ENCODE results near the gene RANBP1.
"Not testable (repeated sequence)": the region's sequence is repeated elsewhere in the genome, so short reads cannot be mapped to it uniquely, and the experiment has no call there.

RANBP1 gene

DNA sequence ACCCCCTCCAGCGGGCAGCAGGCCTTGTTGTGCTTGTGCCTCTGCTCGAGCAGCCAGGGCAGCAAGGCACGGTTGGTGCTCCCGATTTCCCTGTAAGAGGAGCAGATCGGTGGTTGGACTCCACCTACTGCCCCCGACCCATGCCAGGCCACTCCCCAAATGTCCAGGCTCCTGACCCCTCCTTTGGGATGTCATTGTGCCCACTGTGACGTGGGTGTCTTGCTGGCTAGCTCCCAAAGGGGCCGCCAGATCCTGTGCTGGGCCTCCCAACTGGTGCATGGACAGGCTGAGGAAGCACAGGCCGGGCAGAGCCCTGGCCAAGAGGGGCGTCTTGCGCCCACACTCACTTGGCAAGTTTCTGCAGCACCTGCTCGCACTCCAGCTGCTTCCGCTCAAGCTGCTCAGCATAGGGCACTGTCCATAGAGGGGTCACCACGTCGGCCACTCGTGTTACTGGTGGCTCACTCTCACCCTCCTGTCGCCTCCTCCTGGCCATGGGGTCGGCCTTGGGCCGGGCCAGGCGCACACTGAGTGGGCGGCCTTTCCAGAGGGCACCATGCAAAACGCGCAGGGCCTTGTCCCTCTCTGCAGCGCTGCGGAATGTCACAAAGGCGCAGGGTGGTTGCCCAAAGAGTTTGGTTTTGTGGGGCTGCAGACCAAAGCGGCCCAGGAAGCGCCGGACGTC is at the start of gene RANBP1:
Gene RANBP1, plus strand, starts transcription at position 414 of the 685 bp plus-strand sequence. Its CDS starts 81 bp downstream, at position 495.
- no peak for DNase-seq (ENCODE audit: low spot score)

DNA sequence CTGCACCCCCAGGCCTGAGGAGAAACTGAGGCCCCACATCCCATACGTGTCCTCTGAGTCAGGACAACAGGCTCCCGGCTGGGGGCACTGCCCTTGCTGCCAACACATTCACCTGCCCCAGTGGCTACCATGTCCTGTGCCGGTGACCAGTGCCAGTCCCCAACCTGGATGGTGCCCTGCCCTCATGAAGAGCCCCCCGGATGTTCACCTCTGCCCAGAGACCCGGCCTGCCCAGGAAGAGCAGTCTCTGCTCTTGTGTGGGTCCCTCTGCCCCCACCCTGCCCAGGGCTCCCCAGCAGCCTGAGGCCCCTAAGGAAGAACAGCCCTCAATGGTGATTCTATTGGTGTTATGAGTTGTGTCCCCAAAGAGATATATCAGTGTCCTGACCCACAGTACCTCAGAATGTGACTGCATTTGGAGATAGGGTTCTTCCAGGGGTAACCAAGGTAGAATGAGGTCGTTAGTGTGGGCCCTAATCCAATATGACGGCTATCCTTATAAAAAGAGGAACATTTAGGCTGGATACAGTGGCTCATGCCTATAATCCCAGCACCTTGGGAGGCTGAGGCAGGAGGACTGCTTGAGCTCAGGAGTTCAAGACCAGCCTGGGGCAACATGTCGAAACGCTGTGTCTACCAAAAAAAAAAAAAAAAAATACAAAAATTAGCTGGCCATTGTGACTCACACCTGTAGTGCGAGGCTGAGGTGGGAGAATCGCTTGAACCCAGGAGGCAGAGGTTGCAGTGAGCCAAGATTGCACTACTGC is 49.1 kb upstream of the RANBP1 start:
- no peak for DNase-seq (ENCODE audit: low spot score)

DNA sequence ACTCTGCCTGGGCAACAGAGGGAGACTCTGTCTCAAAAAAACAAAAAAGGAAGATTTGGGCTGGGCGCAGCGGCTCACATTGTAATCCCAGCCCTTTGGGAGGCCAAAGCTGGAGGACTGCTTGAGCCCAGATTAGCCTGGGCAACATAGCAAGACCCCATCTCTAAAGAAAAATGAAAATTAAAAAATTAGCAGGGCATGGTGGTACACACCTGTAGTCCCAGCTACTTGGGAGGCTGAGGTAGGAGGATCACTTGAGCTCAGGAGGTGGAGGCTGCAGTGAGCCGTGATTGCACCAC is 48.6 kb upstream of the RANBP1 start:
- DNase-seq (ENCODE audit: low spot score) = not testable (repeated sequence)

DNA sequence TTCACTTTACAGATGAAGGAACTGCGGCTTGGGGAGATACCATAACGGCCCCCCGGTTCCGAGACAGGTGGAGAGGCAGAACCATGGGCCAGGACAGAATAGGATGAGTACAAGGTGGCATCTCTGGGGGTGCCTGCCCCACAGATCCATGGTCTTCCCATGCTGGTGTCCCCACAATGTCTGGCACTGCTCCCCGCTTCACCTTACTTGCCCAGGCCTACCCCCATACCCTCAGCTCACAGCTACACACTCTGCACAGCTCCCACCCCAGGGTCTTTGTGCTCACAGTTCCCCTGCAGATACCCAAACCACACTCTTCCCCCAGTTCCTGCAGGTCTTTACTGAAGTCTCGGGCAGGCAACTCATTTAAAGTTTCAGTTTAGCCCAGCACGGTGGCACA is 47.3 kb upstream of the RANBP1 start:
- DNase-seq (ENCODE audit: low spot score) = no peak

DNA sequence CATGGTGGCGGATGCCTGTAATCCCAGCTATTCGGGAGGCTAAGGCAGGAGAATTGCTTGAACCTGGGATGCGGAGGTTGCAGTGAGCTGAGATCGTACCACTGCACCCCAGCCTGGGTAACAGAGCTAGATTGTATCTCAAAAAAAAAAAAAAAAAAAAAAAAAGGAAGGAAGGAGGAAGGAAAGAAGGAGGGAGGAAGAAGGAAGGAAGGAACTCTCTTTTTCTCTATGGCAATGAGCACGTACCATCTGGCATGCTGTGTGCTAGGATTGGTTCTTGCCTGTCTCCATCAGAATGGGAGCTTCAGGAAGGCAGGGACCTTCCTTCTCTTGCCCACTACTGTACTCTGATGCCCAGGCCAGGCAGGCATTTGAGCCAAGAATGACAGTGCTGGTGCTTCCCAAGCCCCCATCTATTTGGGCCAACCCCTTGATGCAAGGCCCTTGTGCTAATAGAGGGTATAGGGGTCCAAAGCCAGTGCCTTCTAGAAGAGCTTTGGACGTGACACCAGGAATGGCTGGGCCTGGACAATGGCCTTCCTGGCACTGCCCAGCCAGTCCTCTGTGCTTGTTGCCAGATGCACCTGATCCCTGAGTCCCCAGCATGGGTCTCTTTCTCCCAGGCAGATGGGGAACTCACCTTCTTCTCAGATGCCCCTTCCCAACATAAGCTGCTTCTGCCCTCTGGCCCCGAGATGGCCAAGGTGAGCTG is 46.4 kb upstream of the RANBP1 start:
- DNase-seq (ENCODE audit: low spot score) = no peak

DNA sequence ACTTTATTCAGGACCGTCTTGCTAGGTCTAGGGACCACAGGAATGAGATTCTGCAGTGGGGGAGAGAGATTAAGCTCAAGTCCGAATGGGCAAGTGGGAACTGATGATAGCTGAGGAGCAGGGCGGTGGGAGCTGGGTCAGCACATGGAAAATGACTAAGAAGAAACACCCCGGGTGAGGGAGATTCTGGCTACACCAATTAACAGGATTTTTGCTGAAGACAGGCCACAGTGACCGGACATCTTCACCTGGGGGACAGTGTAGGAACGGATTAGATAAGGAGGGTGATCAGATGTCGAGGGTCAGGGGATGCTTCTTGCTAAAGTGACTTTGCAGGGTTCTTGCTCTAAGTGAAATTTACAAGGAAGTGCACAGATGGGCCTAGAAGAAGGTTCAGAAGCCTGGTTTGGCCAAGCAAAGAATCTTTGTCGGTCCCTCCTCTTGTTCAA is 44.4 kb upstream of the RANBP1 start:
- no peak for DNase-seq (ENCODE audit: low spot score)

DNA sequence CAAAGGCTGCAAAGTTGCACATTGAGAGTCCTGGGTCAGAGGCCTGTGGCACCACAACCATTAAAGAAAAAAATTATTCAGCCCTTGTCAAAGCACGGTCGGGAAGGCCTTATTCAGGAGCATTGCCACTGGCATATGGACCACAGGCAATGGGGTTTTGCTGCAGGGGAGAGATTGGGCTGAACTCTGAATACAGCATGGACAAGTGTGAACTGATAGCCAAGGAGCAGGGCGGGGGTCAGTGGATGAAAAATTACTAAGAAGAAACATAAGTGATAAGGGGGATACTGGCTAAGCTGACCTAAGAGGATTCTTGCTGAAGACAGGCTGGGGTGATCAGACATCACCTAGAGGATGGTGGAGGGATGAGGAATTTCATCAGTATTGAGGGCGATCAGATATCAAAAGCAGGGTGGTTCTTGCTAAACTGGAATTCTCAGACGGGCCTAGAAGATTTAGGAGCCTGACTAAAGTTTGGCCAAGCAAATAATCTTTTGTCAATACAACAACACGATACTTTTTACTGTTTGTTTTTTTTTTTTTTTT is 39.2 kb upstream of the RANBP1 start:
- DNase-seq (ENCODE audit: low spot score) = no peak

DNA sequence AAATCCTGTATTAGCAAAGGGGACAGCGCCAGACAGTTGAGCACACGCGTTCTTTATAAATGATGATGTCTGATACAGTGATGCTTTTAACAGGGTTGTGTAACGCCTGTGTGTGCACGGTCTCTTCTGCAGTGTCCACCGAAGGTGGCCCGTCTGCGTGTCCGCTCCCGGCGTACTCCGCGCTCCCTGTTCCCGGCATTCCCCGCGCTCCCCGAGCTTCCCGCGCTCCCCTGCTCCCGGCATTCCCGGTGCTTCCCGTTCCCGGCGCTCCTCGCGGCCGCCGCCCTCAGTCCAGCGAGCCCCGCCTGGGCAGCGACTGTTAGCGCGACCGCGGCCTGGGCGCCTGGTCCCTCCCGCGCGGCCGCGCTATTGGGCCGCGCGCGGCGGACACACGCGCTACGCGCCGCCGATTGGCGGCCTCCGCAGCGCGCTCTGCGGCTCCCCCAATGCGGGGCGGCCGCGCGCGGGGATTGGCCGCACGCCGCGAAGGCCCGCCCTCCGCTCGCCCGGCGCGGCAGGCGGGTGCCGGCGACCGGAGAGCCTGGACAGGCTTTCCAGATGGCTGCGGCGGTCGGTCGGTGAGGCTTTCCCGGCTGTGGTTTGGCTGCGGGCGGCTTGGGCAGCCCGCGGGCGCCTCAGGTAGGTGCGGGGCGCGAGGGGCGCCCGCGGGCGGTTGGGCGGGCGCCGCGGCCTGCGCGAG is 36.0 kb upstream of the RANBP1 start, which contains the start of gene DGCR8:
Gene DGCR8, plus strand, starts transcription at position 497 of the 700 bp plus-strand sequence. CDS start 5,723 bp downstream, outside the sequence.
- DNase-seq (ENCODE audit: low spot score) = peak; percentile 94

DNA sequence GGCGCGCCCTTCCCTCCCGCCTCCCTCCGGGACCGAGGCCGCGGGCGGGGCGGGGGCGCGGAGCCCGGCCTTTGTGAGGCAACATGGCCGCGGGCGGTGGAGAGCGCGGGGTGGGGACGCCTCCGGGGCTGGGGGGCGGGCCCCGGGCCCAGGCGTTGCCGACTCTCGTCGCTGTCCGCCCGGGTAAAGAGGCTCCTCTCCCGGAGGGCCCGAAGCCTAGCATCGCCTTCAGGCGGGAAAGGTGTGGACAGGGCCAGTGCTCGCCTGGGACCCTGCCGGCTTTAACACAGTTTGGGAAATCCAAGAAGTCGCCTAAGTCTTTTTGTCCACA is 35.5 kb upstream of the RANBP1 start:
- no peak for DNase-seq (ENCODE audit: low spot score)

DNA sequence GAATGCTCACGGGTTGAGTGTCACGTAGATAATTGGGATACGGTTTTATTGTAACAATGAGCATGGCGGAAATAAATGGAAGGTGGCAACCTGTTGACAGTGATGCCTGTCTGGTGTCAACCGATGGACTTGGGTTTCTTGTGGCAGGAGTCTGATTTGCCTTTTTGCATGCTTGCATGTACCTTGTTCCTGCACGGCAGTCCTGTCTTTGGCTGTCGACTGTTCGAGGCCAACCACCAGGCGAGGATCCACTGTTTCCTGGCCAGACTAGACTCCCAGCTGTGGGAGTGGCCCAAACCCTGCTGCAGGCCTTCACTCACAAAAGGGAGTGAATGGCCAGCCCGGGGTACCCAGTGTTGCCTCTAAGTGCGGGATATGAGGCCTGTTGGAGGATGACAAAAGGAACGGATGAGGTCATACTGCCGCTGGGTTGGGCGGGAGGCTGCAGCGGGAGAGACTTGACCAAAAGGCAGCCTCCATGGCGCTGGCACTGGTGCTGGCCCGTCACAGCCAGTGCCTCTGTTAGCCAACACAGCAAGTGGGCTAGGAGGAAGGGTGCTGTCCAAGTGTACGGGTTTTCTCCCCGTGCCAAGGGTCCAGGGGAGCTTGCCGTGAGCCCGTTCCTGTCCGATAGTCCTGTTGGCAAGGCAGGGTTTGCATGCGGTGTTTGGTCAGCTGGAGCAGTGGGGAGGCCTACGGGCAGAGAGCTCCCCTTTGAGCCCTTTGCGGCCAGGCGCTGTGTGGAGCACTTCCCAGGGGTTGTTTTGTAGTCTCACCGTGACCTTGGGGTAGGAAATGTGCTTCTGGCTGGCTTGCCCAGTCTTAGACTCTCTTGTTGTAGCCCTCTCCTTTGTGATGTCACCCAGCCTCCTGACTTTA is 34.9 kb upstream of the RANBP1 start:
- DNase-seq (ENCODE audit: low spot score) = peak; percentile 11

DNA sequence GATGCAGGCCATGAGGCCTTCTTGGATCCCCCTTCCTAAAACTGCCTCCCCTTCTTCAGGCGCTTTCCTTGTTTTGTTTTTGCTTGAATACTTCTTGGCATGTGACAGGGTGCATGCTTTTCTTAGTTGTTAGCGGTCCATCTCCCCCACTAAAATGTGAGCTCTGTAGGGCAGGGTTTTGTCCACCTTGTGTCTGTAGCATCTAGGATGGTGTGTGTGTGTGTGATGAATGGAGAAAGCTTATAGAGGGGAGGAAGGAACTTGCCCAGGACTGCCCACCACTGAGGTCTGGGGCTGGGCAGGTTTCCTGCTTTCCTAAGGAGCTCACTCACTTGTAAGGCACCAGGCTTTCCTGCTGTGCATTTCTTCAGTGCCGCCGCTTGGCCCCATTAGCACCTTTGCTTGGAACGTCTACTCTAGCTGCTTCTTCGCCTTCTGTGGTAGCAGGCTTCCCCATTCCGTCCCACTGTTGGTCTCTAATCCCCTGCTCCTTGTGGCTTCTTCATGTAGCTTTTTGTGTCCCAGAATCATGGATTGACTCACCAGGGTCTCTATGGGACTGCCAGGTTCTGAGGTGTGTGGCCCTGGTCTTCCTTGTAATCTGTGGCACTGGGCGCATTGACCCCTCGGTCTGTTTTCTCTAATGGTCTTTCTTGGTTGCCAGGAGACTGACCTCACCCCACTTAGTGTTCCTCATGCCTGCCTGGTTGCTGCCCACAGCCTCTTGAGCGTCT is 32.6 kb upstream of the RANBP1 start:
- no peak for DNase-seq (ENCODE audit: low spot score)

DNA sequence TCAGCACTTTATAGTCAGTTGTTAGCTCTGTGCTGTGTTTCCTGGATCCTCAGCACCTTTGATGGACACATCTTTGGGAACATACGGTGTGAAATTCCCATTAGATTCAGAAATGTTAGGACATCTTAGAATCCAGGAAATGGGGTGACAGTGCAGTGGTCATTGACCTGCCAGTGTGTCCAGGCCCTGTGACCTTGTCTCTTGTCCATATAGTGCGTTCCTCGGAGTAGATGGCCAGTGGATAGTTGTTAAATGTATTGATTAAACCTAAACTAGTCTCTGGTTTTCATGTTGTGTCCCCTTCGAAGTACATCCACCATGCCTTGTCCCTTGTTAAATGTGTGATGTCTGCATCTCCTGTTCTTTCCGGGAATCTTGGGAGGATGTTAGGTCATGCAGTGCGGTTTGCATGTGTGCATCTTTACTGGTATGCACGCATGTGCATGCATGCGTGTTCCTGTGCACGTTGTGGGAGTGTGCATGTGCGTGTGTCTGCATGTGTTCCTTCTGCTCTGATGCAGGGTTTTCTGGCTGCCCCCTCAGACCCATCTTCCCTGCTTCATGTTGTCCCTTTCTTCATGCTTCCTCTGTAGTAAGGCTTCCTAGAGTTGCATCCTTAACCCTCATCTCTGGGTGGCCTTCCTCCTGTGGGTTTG is 31.9 kb upstream of the RANBP1 start:
- DNase-seq (ENCODE audit: low spot score) = no peak

DNA sequence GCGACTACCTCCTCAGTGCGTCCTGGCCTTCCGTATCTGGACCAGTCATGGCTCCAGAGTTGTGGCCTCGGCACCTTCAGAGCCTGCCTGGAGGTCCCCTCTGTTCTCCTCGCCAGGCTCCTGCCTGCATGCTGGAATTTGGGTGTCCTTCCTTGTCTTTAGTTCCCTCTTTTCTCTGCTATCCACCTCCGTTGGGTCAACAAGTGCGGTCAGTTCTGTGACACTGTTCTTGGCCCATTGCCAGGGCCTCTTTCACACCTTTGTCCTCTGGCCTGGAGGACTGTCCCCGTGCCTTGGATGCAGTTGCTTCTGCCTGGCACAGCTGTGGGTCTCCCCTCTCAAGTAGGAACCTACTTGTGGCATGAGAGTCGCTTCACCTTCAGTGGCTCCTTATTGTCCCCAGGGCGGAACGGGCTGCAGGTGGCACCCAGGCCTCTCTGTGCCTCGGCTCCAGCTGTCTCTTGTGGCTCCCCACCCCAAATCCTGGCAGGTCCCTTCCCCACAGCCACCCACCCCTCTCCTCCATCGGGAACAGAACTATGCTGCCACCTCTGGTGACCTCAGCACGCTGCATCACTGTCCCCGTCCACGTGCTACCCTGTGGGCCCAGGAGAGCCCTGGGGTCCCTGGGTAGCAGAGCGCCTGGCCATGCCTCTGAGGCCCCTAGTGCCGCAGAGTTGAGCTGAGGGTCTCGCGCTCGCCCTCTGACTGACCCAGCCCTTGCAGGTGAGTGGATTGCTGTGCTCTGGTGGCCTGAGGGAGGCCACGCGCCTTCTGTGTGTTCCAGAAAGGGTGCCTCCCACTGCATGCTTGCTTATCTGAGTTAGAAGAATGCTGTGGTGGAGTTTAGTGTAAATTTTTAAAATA is 31.1 kb upstream of the RANBP1 start:
- DNase-seq (ENCODE audit: low spot score) = no peak

DNA sequence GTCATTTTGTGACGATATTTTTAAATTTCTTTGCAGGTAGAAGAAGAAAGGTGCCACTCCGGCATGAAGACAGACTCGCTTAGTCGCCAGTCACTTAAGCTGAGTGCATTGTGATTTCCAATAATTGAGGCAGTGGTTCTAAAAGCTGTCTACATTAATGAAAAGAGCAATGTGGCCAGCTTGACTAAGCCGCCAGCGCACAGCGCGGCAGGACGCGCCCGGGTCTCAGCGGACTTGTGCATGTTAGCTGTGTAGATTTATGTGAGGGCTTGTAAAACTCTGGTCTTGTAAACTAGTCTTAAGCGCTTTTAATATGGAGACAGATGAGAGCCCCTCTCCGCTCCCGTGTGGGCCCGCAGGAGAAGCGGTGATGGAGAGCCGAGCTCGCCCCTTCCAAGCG is 30.3 kb upstream of the RANBP1 start:
- DNase-seq (ENCODE audit: low spot score) = no peak

DNA sequence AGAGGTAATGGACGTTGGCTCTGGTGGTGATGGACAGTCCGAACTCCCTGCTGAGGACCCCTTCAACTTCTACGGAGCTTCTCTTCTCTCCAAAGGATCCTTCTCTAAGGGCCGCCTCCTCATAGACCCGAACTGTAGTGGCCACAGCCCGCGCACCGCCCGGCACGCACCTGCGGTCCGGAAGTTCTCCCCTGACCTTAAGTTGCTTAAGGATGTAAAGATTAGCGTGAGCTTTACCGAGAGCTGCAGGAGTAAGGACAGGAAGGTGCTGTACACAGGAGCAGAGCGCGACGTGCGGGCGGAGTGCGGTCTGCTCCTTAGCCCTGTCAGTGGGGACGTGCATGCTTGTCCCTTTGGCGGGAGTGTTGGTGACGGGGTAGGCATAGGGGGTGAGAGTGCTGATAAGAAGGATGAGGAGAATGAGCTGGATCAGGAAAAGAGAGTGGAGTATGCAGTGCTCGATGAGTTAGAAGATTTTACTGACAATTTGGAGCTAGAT is 29.8 kb upstream of the RANBP1 start:
- DNase-seq (ENCODE audit: low spot score) = no peak

DNA sequence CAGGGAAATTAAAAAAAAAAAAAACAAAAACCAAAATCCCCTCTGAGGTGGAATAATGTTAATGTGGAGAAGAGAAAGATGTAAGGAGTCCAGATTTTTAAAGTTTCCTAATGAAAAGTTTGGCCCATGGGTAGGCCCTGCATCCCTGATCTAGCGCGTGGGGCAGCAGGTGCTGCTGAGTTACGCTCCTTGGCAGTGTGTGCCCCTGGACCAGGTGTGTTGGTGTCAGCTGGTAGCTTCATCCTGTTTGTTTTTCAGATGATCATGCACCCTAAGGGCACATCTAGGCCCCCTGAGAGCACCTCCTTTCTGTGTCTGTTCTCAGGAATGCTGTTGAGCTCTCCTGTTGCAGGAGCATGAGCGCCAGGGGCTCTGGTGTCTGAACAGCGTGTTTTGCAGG is 29.1 kb upstream of the RANBP1 start:
- no peak for DNase-seq (ENCODE audit: low spot score)

DNA sequence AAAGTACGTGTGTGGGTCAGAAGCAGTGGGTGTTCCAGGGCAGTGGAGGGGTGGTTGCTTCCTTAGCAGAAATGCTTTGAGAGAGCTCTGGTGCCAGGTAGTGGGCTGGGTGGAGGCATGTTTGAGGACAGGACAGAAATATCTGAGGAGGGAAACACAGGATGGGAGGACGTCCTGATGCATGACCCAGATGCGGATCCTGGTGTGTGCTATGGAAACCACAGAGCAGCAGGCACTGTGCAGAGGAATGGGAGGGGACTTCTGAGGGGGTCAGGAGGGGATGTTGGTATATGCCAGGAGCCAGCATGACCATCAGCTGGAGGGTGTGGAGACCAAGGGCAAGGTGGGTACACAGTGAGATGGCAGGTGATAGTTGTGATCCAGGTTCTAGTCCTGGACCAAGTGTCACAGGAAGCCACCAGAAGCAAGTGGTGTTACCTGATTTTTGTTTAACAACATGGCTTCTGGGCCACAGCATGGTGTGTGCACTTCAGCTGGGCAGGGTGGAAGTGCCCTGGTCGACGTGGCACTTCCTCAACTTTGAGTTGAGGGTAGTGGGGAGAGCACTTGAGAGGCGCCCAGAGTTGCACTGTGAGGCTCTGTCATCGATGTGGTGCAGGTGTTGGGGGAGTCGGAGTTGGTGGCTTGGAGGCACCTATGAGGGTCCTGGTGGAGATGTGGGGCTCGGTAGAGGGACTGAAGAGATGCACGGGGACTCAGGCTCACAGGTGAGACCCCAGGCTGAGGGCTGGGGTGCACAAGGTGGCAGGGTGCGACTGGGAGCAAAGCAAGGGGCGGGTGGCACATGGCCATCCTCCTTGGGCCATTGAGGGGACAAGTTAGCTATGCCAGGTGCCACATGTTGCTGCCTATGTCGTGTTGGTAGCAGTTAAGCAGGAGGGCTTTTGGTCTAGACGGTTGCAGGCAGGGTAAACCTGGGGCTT is 28.3 kb upstream of the RANBP1 start:
- no peak for DNase-seq (ENCODE audit: low spot score)

DNA sequence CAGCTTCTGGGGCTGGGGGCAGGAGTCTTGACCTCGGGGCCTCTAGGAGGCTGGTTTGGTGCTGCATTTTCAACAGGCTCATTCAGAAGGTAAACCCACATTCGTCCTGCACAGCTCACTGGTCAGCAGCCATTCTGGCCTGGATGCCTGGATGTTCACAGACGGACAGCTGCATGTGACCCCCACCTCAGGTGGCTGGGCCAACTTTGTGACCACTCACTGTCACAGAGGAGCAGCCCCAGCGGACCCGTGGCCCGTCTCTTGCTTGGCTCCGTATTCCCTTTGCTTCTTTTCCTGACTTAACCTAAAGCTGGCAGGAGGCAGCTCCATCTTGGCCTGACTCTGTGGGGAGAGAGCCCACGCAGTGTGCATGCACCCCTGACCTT is 27.6 kb upstream of the RANBP1 start:
- DNase-seq (ENCODE audit: low spot score) = no peak

Data from globus pallidus (tissue), 1 donor.